ENCODE results near the gene QSOX2. TPM values are rescaled to one million over a fixed set of nuclear protein-coding genes. Genes with fewer than 3 reads are reported as not detected.

QSOX2 gene
- total RNA-seq, 6 experiments from 2014 or later: 2.9 to 8.7 (median 6.4) TPM

- WGBS (ENCODE audit: insufficient coverage, low coverage, low lambda C conversion rate, missing lambda C conversion rate): no CpG with 5 or more reads among the region's 32 CpGs
- DNase-seq: no peak
- Histone ChIP-seq H3K27ac (no peak overlapping the region), H3K4me3 (no peak overlapping the region), H3K9me3 (no peaks in the 10 kb centered on the region), H3K36me3 (no peaks in the 10 kb centered on the region), H3K27me3 (no peaks in the 10 kb centered on the region), H3K4me1 (peaks cover 0 to 5% (median 0%) of the 10 kb centered on the region in 4 donors)
- intact Hi-C loops (cut with DNase I): no loop called here
- TF ChIP-seq POLR2A (IDR thresholded peaks at IDR 0.05) (no peak), CTCF (IDR thresholded peaks at IDR 0.05) (no peak)
- no peak for ATAC-seq
These were observed 7.9 kb upstream of the QSOX2 start for GRCh38 chr9:136253246-136254130.

- H3K27ac ChIP-seq: no peak overlapping the region
- H3K4me3 ChIP-seq: no peak overlapping the region
- H3K9me3 ChIP-seq: no peaks in the 10 kb centered on the region
- peaks cover 0 to 5% (median 0%) of the 10 kb centered on the region in 4 donors for H3K4me1 ChIP-seq
- no peaks in the 10 kb centered on the region for H3K27me3 ChIP-seq
- no CpG with 5 or more reads among the region's 10 CpGs for WGBS (ENCODE audit: insufficient coverage, low coverage, low lambda C conversion rate, missing lambda C conversion rate)
- ATAC-seq (no peak), DNase-seq (no peak)
- H3K36me3 ChIP-seq: no peaks in the 10 kb centered on the region
- no peak for TF ChIP-seq POLR2A (IDR thresholded peaks at IDR 0.05)
- TF ChIP-seq CTCF (IDR thresholded peaks at IDR 0.05): no peak
- intact Hi-C loops (cut with DNase I): no loop called here
These were observed 7.2 kb upstream of the QSOX2 start for GRCh38 chr9:136252846-136253245.

- DNase-seq: no peak
- intact Hi-C loops (cut with DNase I): no loop called here
- peaks cover 0 to 5% (median 0%) of the 10 kb centered on the region in 4 donors for H3K4me1 ChIP-seq
- no peaks in the 10 kb centered on the region for H3K36me3 ChIP-seq
- no peaks in the 10 kb centered on the region for H3K9me3 ChIP-seq
- ATAC-seq: no peak
- no peak overlapping the region for H3K4me3 ChIP-seq
- no peaks in the 10 kb centered on the region for H3K27me3 ChIP-seq
- no CpG with 5 or more reads among the region's 29 CpGs for WGBS (ENCODE audit: insufficient coverage, low coverage, low lambda C conversion rate, missing lambda C conversion rate)
- no peak overlapping the region for H3K27ac ChIP-seq
- TF ChIP-seq CTCF (IDR thresholded peaks at IDR 0.05) (no peak), POLR2A (IDR thresholded peaks at IDR 0.05) (no peak)
These were observed 6.7 kb upstream of the QSOX2 start for GRCh38 chr9:136252281-136252680.

- no peaks in the 10 kb centered on the region for H3K36me3 ChIP-seq
- H3K4me3 ChIP-seq: no peak overlapping the region
- H3K4me1 ChIP-seq: peaks cover 0 to 5% (median 0%) of the 10 kb centered on the region in 4 donors
- TF ChIP-seq POLR2A (IDR thresholded peaks at IDR 0.05) (no peak), CTCF (IDR thresholded peaks at IDR 0.05) (no peak)
- no peaks in the 10 kb centered on the region for H3K9me3 ChIP-seq
- H3K27ac ChIP-seq: no peak overlapping the region
- WGBS (ENCODE audit: insufficient coverage, low coverage, low lambda C conversion rate, missing lambda C conversion rate): 81% methylated on average over 7 of the region's 50 CpGs
- no peaks in the 10 kb centered on the region for H3K27me3 ChIP-seq
- ATAC-seq: no peak
- DNase-seq: no peak
- intact Hi-C loops (cut with DNase I): no loop called here
These were observed 5.9 kb upstream of the QSOX2 start for GRCh38 chr9:136251264-136252115.

All from right lobe of liver (tissue), 6 donors.